Right atrium auricular region (tissue), 2 donors: ENCODE results near the gene RIPOR2. TPM values are rescaled to one million over a fixed set of nuclear protein-coding genes. Genes with fewer than 3 reads are reported as not detected.
"Not testable (repeated sequence)": the region's sequence is repeated elsewhere in the genome, so short reads cannot be mapped to it uniquely, and the experiment has no call there.

Experiments
- DNase-seq: peaks from one replicate; pipeline ENCODE4 v3.0.0-alpha.2; 2019; ENCODE audit warnings: low spot score
- H3K27ac ChIP-seq, 2 donors: fragments of 200-600 bp; sonication (generic); 1 replicate in 1 of 2; 2 replicates in 1 of 2; pipeline ENCODE4 v1.5.1; 2016 to 2019
- H3K27me3 ChIP-seq, 2 donors: fragments of 200-600 bp; sonication (generic); one replicate each; pipeline versions ENCODE4 v1.5.1 to v1.6.0; 2017 to 2019
- H3K36me3 ChIP-seq: fragments of 200-600 bp; sonication (generic); one replicate; pipeline ENCODE4 v1.5.1; 2016
- H3K4me1 ChIP-seq, 2 donors: fragments of 200-600 bp; sonication (generic); one replicate each; pipeline versions ENCODE4 v1.5.1 to v1.6.0; 2017 to 2019
- H3K4me3 ChIP-seq, 2 donors: fragments of 200-600 bp; sonication (generic); 1 replicate in 1 of 2; 2 replicates in 1 of 2; pipeline ENCODE4 v1.5.1; 2017 to 2019; ENCODE audit warnings: mild to moderate bottlenecking in 1 of 2, moderate library complexity in 1 of 2
- H3K9me3 ChIP-seq, 2 donors: fragments of 200-600 bp; sonication (generic); one replicate each; pipeline ENCODE4 v1.5.1; 2019
- CTCF ChIP-seq, 2 donors: fragments of 200-600 bp; sonication (generic); IDR thresholded peaks; one replicate each; pipeline ENCODE4 v1.5.1; 2019; ENCODE audit warnings: antibody characterized with exemption in 2 of 2
- total RNA-seq, 2 donors: library from RNA; depleted of rRNA; stranded (reverse); fragments of >200 nt; gene quantifications; one replicate each; pipeline ENCODE4 v1.1.0, GENCODE V29; 2016

RIPOR2 gene
- total RNA-seq, 2 donors from 2014 or later, result 2.4 to 7.3 TPM

- no peaks in the 10 kb centered on the region for H3K36me3 ChIP-seq
- no peak overlapping the region for H3K4me3 ChIP-seq
These were observed 14.6 kb upstream of the RIPOR2 start for GRCh38 chr6:24950218-24950941.

GRCh38 chr6:24949020-24949569 lies 13.3 kb upstream of the RIPOR2 start:
- H3K27ac ChIP-seq, result no peak overlapping the region
- no peaks in the 10 kb centered on the region for H3K4me1 ChIP-seq
- TF ChIP-seq CTCF (IDR thresholded peaks at IDR 0.05), result no peak

More at GRCh38 chr6:24950218-24950941, 14.6 kb upstream of the RIPOR2 start:
- H3K27me3 ChIP-seq, result no peaks in the 10 kb centered on the region
- DNase-seq, result no peak
- peaks cover 0 to 2% of the 10 kb centered on the region in 2 donors for H3K9me3 ChIP-seq
- no peak for TF ChIP-seq CTCF (IDR thresholded peaks at IDR 0.05)
- H3K4me1 ChIP-seq, result no peaks in the 10 kb centered on the region
- H3K27ac ChIP-seq, result no peak overlapping the region

GRCh38 chr6:24948261-24948660 lies 12.5 kb upstream of the RIPOR2 start:
- H3K27me3 ChIP-seq, DNase-seq, H3K4me1 ChIP-seq, H3K27ac ChIP-seq, H3K4me3 ChIP-seq, H3K36me3 ChIP-seq: not testable (repeated sequence)
- H3K9me3 ChIP-seq, result peaks cover 0 to 21% of the 10 kb centered on the region in 2 donors

More at GRCh38 chr6:24949020-24949569, 13.3 kb upstream of the RIPOR2 start:
- H3K9me3 ChIP-seq, result peaks cover 0 to 15% of the 10 kb centered on the region in 2 donors
- no peaks in the 10 kb centered on the region for H3K27me3 ChIP-seq
- no peak for DNase-seq
- no peak overlapping the region for H3K4me3 ChIP-seq
- no peaks in the 10 kb centered on the region for H3K36me3 ChIP-seq

GRCh38 chr6:24947636-24948035 lies 11.9 kb upstream of the RIPOR2 start:
- TF ChIP-seq CTCF (IDR thresholded peaks at IDR 0.05), result no peak
- no peaks in the 10 kb centered on the region for H3K36me3 ChIP-seq
- no peaks in the 10 kb centered on the region for H3K4me1 ChIP-seq
- no peaks in the 10 kb centered on the region for H3K27me3 ChIP-seq
- no peak overlapping the region for H3K27ac ChIP-seq
- peaks cover 0 to 21% of the 10 kb centered on the region in 2 donors for H3K9me3 ChIP-seq
- no peak overlapping the region for H3K4me3 ChIP-seq
- no peak for DNase-seq

GRCh38 chr6:24945054-24945453 lies 9.3 kb upstream of the RIPOR2 start:
- TF ChIP-seq CTCF (IDR thresholded peaks at IDR 0.05), result no peak
- no peak for DNase-seq
- Histone ChIP-seq H3K36me3 (no peaks in the 10 kb centered on the region), H3K9me3 (peaks cover 0 to 21% of the 10 kb centered on the region in 2 donors), H3K27me3 (no peaks in the 10 kb centered on the region), H3K4me1 (no peaks in the 10 kb centered on the region), H3K27ac (no peak overlapping the region), H3K4me3 (no peak overlapping the region)

GRCh38 chr6:24943774-24944173 lies 8.0 kb upstream of the RIPOR2 start:
- TF ChIP-seq CTCF (IDR thresholded peaks at IDR 0.05), result no peak
- no peak for DNase-seq
- no peak overlapping the region for H3K4me3 ChIP-seq

More at GRCh38 chr6:24943774-24944173, 8.0 kb upstream of the RIPOR2 start:
- H3K4me1 ChIP-seq, result no peaks in the 10 kb centered on the region
- H3K27me3 ChIP-seq, result no peaks in the 10 kb centered on the region
- H3K27ac ChIP-seq, result no peak overlapping the region
- no peaks in the 10 kb centered on the region for H3K36me3 ChIP-seq
- H3K9me3 ChIP-seq, result peaks cover 0 to 21% of the 10 kb centered on the region in 2 donors
